Fibroblast of the conjunctiva (primary cell): ENCODE data around the gene FAAP100.

Source experiments
- DNase-seq: peaks from one replicate; pipeline ENCODE4 v3.0.0-alpha.2; 2010; ENCODE audit warnings: low read depth

Gene FAAP100

DNA sequence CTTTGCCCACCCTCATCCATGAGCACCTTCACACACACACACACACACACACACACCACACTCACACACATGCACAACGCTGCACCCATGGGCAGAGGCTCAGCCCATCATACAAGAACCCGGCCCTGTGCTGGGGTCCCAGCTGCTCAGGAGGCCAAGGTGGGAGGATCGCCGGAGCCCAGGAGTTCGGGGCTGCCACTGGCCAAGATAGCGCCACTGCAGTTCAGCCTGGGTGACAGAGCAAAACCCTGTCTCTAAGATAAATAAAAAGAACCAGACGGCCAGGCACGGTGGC is 27.3 kb downstream of the FAAP100 start:
- no peak for DNase-seq

DNA sequence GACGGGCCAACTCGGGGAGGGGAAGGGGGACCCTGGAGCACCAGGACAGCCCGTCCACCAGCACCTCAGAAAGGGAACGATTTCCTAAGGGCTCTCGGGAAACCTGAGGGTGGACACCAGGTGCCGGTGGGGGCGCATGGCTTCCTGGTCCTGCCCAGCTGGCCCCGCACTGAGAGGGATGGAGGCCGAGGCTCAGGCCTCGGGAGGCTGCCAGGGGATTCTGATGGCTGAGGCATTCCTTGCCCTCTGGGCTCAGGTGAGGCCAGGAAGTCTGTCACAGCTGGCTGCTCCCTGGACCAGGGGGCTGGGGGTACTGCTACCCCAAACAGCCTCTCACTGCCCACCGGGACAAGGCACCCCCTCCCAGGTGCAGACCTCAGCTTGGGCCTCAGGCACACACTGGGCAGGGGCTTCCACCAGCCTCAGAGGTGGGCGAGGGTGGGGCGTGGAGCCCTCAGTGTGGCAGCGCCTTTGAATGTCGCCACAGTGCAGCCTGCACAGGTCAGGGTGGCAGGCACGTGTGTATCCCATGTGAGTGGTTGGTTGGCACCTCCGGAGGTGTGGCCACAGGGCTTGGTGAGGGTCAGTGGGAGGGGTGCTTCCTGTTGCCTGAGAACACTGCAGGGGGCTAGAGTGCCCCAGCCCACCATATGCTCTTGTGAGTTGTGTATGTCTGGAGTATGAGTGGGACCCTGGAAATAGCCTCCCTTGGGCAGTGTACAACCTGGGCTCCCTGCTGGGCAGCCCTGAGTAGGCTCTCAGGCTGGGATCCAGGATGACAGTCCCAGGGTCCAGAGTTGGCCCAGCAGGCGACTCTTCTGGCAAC is 27.9 kb downstream of the FAAP100 start:
- no peak for DNase-seq

DNA sequence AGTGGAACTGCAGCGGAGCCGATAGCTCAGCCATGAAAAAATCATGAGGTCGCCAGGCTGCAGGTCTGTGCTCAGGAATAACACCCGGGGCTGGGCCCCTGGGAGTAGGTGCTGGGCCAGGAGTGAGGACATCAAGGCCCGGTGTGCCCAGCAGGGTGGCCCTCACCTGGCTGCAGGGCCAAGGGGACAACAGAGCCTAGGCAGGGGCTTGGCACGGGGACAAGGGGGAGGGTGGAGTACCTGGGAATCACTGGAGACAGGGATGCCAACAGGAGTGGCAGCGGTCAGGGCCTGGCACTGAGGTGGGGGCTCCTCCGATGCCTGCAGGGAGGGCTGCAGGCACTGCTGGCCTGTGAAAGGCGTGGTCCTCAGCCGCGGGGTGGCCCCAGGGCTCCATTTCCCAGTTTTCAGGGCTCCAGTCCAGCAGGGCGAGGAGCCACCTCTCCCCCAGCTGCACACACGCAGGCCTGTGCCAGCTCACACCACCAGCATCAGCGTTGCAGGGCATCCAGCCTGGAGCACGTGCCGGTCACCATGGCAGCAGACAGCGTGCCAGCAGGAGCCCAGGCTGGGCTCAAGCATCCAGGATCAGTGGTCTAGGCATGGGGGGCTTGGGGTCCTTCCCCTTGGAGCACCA is 28.6 kb downstream of the FAAP100 start:
- no peak for DNase-seq

DNA sequence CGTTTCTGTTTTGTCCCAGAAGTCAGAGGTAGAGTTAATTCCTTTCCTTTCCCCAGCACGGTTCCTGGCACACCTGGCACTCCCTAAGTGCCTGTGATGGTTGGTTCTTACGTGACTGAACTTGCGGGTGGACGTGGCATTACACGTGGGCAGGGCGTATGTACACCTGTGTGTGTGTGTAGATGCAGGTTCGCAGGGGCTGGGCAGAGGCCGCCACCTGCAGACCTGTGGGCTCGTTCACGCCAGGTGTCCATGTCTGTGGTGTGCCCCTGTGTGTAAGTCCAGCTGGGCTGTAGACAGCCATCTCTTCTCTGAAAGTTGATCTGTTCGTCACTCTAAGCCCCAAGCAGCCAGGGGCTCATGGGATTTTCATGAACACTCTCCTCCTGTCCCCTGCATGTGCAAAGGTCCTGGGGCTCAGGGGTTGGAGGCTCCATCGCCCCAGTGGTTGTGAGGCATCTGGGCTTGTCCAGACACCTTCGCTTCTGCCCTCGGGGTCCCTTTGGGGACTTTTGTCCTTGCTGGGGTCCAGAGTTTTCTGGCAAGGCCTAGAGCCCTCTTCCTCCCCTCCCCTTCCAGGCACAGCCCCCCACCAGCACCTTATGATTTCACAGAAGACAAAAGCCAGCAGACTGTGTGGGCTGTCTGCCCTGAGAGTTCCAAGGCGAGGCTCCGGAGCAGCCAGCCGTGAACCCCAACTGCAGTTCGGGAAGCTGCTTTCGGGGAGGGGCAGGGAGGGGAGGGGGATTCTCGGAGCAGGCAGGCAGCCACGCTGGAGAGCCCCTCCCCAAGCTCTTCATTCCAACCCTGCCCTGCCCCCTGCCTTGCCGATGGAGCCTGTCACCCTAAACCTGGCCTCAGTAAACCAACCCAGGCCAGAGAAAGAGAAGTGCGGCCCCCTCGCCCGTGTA is 29.4 kb downstream of the FAAP100 start:
- DNase-seq = no peak

DNA sequence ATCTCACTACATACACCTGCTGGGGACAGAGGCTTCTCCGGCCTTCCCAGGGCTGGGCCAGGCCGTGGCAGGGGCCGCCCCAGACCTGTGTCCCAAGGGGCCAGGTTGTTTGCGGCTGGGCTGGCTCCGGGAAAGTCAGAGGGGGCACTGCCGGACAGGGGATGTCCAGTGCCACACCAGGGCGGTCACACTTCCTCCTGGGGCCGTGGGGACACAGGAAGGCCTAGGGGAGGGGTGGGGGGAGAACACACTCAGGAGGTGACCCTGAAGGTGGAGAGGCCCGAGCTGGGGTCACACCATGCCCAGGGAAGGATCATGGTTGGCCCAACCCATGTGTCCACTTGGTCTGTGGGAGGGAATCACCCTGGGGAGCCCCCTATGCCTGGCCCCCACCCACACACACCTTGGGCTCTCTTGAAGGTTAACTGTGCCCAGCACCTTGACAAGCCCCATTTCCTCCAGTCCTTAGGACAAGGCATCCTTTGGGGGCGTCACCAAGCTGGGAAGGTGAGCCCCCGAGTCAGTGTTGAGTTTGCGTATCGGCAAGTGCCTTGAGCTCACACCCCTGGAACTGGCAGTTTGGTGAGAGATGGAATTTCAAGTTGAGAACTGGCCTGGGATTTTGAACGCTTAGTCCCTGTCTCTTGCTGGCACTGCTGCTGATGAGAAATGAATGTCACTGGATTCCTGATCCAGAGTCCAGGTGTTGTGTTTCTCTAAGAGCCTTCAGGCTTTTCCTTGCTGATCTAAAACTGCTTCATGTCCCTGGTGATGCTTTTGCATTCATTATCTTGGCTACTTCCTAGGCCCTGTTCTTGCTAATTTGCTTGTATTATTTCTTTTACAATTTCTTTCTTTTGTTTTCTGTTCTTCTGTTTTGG is 31.9 kb downstream of the FAAP100 start:
- no peak for DNase-seq

DNA sequence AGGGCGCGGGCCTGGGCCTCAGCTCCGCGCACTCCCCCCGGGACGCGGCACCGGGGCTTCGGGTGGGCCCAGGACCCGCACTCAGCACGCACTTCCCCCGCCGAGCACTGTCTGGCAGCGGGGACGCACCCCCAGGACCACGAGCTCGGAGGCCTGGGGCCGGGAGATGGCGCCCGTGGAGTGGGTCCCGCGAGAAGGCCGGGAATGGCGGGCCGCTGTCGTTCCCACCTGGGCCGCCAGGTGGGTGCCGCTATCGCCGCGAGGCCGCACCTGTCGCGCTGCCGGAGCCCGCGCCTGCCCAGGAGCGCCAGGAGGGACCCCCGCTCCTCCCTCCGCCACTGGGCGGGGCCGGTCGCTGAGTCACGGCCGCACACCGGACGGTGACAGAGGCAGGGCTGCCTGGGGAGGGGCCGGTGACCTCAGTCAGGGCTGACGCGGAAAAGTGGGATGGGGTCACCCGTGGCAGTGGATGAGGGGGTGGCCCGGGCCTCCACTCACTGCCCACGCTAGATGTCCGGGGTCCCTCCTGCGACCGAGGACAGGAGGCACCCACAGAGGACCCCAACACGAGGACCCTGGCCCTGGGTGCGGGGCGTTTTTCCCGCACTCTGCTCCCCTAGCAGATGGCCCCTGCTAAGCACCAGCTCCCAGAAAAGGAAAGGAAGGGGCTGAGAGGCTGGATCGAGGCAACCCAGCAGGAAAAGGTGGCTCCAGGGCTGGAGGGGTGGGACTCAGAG is 32.7 kb downstream of the FAAP100 start:
- DNase-seq = no peak

DNA sequence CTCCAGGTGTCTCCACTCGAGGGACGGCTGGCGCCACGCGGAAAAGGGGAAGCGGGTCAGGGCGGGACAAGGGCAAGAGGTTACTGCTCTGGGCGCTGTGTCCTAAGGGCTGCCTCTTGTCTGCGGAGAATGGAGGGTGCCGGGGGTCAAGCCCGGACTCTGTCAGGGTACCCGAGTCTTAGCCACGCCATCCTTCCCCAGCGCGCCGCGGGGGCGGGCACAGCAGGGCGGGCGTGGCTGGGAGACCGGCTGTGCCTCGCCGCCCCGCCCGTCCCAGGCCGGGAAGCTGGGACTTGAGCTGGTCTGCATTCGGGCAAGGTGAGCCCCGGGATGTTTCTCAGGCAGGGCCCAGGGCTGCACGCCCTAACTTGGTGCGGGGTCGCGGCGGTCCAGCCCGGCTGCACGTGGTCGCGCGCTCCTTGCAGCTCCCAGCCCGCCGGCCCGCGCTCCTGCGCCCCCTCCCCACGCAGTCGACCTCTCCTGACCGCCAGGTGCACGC is 33.3 kb downstream of the FAAP100 start:
- no peak for DNase-seq

DNA sequence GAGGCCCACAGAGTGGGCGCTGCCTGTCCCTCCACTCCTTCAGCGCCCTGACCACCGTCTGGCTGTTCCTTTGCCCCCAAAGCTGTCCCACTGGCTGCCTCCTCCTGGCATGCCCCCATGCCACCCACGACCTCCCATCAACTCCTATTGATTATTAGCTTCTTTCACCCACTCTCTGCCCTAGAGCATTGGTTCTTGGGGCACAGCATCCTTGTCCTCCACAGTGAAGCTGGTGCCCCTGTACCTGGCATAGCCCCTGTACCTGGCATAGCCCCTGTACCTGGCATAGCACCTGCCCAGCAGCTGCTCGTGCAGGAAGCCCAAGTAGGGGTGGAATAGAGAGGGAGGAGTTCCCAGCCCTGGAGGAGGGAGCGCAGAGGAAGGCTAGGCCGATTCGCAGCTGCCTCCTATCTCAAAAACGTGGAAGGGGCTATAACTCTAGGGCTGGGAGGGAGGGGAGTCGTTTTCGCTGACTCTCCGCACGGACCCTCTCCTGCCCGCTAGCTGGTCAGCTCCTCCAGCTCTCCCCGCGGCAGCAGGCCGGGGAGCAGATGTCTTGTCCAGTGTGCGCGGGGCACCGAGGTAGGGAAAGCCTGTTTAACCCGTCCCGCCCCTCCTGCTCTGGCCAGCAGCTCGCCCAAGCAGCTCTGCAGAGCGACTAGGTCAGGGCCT is 33.9 kb downstream of the FAAP100 start:
- no peak for DNase-seq

DNA sequence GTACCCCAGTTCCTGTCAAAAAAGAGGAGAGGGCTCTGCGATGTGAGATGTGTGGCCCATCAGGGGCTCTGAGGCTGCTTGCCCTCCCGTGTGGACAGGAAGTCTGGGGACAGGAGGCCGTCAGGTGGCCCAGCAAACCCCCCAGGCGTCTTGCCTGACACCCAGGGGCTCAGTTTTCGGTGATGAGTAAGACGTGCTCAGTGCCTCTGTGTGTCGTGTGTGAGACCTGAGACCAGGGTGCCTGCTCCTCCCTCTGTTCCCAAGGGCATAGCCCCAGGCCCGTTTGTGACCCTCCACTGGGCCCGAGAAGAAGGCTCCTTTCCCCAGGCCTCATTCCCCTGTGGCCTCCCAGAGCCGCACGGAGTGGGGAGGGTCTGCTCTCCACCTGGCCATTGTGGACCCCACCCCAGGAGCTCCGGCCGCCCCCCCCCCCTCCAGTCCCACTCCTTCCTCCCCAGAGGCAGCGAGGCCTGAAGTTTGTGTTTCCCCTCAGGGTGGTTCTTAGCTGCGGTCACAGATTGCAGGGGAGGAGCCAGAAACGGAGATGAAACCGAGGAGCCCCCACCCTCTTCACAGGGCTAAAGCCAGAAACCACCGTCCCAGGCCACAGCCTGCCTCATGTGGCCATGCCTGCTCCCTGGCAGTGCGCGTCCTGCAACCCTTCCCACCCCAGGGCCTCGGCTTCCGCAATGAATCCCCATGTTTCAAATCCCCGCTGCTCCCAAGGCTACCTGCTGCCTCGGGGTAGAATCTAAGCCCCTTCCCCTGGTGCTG is 34.6 kb downstream of the FAAP100 start:
- no peak for DNase-seq

DNA sequence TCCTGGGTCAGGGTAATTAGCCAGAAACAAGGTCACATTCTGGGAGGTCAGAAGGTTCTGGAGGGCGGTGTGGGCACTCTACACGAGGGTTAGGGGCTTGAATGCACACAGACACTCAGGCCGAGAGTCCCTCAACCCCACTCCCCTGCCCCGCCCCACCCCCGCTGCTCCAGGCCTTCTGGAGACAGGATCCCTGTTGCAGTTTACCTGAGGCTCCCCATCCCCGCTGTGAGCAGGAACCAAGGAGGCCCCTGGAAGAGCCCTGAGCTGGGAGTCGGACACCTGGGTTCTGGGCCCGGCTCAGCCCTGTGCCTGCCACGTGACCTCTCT is 35.2 kb downstream of the FAAP100 start:
- no peak for DNase-seq

DNA sequence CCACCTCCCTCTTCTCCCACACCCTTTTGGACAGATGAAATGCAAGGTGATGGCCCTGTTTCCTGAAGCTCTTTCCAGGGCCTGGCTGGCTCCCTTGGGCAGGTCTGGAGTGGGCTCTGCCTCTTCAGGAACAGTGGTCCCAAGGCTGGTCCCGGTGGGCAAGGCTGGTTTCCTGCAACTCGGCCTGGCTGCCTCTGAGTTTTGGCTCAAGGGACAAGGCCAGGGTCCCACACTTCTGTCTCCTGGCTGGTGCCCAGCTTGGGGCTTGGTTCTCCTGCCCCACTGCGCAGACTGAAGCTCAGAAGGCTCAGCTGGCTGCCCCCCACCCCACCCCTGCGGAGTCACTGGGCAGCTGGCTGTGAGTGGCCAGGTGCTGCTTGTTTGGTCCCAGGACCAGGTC is 35.7 kb downstream of the FAAP100 start:
- no peak for DNase-seq

DNA sequence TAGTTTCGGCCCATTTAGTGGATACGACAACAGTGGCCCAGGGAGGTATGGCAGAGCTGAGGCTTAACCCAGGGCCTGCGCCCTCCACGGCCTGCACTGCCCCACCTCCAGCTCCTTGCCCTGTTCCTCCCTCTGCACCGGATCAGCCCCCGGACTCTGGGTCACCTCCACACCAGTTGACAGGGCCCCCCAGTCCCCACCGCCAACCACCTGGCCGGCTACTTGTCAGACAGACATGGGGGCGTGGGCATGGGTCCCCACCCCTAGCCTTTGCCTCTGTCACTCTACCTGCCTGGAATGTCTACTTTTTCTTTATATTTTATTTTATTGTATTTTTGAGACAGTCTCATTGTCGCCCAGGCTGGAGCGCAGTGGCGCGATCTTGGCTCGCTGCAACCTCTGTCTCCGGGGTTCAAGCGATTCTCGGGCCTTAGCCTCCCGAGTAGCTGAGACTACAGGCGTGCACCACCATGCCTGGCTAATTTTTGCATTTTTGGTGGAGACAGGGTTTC is 36.6 kb downstream of the FAAP100 start:
- no peak for DNase-seq

DNA sequence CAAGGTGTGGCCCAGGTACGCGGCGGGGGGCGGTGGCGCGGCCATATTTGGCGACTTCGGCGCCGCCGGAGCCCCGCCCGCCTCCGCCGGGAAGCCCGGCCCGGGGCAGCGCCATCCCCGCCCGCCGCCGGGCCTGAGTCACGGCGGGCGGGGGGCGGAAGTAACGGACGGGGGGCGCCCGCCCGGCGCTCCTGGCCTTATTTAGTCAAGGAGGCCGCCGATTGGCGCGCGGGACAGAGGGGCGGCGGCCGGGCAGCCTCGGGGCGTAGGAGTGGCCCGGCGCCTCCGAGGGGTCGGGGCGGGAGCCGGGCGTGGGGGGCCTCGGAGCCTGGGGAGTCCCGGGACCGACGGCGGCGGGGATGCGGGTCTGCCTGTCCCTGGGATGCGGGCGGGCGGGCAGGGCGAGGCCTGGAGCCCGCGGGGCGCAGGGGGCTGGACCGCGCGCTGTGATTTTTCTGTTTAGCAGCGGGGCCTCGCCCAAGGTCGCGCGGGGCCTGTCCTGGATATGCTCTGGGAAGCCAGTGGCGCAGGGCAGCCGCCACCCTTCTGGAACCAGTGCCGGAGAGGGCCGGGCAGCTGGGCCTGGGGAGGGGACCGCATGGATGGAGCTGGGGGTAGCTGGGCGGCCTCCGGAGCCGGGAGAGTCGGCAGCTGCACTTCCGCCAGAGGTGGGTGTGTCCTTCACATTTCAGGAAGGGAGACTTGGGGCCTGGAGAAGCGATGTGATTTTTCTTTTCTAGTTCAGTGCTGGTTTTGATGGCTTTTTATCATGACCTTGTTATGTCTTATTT is 37.2 kb downstream of the FAAP100 start:
- peak; percentile 65 for DNase-seq

DNA sequence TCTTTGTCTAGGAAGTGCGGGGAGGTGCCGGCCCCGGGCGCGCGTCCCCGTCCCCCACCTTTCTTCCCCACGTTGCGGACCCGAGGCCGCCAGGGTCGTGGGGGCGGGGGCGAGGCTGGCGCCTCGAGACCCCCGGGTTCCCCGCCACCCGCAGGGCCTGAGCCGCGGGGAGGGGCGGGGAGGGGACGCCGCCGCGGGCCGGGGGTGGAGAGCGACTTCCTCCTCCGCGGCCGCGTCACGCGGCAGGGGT is 37.7 kb downstream of the FAAP100 start:
- DNase-seq = no peak

DNA sequence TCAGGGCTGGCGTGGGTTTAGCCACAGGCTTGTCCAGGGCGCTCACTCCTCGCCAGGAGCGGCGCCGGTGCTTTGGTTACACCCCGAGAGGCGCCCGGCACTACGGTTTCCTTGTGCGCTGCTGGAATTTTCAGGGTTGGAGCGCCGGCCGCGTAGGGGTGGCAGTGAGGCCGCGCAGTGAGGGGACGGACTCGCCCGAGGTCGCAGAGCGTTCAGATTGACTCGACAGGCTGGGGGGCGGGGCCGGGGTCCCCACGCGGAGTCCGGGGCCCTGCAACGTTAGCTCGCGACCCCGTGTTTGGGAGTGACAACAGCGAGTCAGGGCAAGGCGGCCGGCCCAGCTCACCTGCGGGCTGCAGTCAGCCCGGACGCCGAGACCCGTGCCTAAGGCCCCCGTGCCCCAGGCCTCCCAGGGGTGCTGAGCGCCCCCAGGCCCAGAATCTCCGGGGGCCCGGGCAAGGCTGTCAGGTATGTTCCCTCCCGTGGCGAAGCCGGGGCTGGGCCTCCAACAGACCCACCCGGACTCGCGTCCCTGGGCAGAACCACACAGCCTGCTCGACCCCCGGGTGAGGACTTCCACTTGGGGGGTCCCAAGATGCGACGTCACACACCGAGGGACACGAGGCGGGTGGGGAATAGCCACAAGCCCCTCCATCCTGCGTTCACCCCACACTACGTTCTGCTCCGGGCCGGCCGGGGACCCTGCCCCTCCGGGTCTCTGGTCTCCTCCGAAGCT is 38.2 kb downstream of the FAAP100 start:
- no peak for DNase-seq

DNA sequence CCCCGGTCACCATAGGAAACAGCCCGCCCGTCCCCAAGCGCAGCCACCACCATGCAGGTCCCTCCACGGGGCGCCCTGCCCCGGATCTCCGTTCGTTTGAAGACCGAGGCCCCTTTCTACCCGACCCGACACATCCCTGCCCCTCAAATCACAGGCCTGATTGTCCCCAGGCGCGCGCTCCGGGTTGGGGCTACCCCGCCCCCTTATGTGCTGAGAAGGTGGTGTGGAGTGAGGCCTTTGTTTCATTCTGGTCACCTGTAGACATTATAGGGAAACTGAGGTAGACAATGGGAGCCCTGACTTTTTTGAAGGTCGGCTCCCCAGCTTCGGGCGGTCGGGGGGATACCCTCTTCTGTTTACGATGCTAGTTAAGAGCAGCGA is 38.8 kb downstream of the FAAP100 start:
- DNase-seq = no peak

DNA sequence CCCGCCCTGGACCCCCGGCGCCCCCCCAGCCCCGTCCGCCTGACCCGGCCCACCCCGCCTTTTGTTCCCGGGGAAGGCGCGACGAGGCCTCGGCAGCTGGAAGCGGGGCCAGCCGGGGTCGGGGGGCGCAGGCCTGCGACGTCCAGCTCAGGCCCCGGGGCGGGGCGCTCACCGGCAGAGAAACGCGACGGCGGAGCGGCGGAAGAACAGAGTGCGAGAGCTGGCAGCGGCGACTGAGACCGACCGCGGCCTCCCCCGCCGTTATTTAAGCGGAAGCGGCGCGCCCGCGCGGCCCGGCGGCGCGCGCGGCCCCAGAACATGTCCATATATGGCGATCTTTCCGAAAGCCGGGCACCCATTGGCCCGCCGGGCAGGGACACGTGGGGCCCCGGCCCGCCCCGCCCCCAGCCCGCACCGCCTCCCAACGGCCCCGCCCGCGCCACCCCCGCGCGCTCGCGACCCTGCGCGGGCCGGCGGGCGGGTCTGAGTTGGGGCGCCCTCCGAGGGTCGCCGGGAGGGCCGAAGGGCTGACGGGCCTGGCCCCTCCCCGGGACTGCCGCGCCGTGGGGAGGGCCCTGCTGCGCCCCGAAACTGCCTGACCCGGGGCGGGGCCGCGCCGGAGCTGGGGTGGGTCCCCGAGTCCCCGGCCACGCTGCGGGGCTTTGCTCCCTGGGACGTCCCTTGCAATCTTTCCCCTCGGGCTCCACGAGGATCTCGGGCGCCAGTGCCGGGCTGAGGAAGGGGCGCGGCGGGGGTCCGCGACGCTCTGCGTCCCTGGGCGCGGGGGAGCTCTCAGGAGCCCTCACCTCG is 39.4 kb downstream of the FAAP100 start, which contains the start of gene ACTG1:
ACTG1 (minus strand) TSS at position 238 of the 810 bp plus-strand sequence. CDS start 445 bp downstream, outside the sequence.
- peak; percentile 86 for DNase-seq
